Central memory CD4-positive, alpha-beta T cell (primary cell): ENCODE results near the gene DDX10.
"Not testable (repeated sequence)": the region's sequence is repeated elsewhere in the genome, so short reads cannot be mapped to it uniquely, and the experiment has no call there.

ENCODE experiments used
- DNase-seq: peaks from one replicate; pipeline ENCODE4 v3.0.0; 2022

DDX10 gene

GRCh38 chr11:108779147-108779546 is 114.3 kb downstream of the DDX10 start:
- DNase-seq, result not testable (repeated sequence)

DNA sequence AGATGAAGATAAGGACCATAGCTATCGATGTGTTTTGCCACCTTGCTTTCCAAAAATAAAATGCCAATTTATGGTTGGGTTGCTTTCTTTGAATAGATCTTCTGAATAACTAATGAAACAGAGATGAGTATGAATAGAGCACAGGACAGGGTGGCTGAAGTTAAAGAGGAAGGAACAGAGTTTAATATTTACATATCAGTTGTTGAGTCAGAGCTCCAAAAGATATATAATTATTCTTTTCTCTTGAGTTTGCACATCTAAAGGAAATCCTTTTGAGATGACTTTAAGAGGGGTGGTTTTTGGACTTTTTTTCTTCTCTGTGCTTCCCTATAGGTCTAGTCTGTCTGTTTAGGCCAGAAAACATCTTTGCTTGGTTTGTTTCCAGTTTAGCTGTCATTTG is 115.2 kb downstream of the DDX10 start:
- no peak for DNase-seq

- no peak for DNase-seq
Measured at GRCh38 chr11:108781946-108782345, 117.1 kb downstream of the DDX10 start.

- DNase-seq, result no peak
Measured at GRCh38 chr11:108786281-108786990, 121.6 kb downstream of the DDX10 start.

- DNase-seq, result no peak
Measured at GRCh38 chr11:108787105-108787504, 122.2 kb downstream of the DDX10 start.

GRCh38 chr11:108788565-108789199 is 123.8 kb downstream of the DDX10 start:
- DNase-seq, result no peak

DNA sequence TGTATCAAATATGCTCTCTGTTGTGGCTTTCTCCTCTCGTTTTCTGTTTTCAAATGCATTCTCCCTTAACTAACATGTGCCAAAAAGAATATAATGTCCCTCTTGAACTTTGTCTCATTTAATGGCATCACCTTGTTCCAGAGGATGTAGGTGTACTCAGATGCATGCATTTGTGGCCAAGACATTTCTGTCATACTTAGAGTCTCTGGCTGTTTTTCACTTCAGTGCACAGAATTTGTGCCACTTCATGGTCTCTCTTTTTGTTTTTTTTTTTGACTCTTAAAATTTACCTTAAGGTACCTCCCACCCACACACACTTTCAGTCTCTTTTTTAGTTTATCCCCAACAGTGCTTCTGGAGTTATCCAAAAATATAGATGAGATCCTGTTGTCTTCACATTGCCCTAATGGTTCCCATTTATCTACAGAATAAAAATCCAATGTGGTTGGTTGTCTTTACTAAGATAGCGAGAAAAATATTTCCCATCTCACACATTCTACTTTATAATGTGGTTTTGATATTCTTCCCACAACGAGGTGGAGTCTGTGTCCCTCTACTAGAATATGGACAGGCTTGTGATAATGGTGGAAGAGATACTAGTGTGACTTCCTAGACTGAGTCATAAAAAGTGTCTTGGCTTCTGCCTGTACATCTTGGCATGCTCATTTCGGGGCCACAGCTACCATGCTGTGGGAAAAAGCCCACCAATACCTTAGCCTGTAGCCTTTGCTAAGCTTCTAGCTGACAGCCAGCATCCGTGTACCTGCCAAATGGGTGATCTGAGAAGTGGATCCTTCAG is 125.8 kb downstream of the DDX10 start:
- DNase-seq, result no peak

DNA sequence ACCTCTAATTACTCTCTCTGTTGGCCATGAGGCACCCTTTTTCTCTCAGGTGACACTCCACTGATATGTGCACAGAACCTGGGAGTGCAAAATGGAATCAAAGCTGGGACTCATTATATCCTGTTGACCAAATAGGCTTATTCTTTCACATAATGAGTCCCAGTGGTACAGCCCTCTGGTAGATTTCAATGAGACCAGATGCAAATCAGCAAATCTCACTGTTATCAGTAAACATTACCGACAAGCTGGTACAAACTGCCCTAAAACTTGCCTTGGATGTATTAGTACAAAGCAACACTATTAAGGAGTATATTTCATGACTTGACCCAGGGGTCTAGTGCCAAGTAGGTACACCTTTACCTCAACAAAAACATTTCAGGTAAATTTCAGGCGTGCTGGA is 128.3 kb downstream of the DDX10 start:
- no peak for DNase-seq

DNA sequence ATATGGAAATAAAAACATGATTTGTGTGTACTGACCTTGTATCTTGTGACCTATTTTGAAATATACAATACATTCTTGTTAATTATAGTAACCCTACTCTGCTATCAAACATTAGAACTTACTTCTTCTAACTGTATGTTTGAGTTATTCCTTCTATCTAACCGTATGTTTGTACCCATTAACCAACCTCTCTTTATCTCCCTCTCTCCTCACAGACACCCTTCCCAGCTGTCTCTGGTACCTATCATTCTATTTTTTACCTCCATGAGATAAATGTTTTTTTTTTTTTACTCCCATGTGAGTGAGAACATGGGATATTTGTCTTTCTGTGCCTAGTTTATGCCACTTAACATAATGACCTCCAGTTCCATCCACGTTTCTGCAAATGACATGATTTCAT is 128.7 kb downstream of the DDX10 start:
- DNase-seq, result no peak

DNA sequence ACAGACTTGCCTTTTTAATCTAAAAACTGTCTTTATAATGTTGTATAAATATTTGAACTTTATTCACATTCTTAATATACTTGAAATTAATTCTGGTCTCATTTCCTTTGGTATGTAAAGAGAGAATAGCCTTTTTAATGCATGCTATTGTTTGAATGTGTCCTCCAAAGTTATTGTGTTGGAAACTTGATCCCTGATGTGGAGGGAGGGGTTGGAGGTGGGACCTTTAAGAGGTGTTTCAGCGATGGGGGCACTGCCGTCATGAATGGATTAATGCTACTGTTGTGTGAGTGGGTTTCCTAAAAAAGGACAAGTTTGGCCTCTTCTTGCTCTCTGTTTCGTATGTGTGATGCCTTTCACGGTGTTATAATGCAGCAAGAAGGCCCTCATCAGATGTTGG is 131.7 kb downstream of the DDX10 start:
- DNase-seq, result no peak

- DNase-seq, result no peak
Measured at GRCh38 chr11:108797578-108798100, 132.8 kb downstream of the DDX10 start.

- DNase-seq, result no peak
Measured at GRCh38 chr11:108802492-108802891, 137.6 kb downstream of the DDX10 start.

GRCh38 chr11:108803776-108804175 is 138.9 kb downstream of the DDX10 start:
- no peak for DNase-seq

DNA sequence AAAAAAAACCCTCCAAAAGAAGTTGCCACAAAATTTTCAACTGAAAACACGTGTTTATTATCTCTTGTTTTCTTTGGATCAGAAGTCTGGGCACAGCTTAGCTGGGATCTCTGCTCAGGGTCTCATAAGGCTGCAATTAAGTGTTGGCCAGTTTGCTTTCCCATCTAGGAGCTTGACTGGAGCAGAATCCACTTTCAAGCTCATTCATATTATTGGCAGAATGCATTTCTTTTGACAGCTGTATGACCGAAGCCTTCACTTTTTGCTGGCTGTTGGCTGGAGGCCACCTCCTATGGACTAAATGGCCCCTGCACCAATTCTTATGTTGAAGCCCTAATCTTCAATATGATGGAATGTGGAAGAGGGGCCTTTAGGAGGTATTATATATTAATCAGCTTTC is 139.6 kb downstream of the DDX10 start:
- DNase-seq, result no peak

DNA sequence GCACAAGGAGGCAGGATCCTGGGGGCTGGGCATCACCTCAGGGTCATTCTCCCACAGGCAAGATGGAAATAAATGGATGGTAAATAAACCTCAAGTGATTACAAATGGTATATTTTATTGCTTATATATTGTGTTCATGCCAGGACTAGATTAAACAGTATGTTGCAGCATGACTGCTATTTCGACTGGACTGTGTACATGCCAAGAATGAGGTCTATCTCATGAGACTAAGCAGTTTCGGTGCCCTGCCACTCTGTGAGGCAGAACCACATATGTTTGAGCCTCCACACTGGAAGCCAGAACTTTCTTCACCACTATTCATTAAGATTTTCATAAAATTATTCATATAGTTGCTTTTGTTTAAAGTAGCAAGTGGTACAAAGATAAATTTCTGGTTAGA is 140.2 kb downstream of the DDX10 start:
- no peak for DNase-seq

GRCh38 chr11:108807262-108807661 is 142.4 kb downstream of the DDX10 start:
- DNase-seq, result no peak

GRCh38 chr11:108813086-108813485 is 148.2 kb downstream of the DDX10 start:
- no peak for DNase-seq

- DNase-seq, result no peak
Measured at GRCh38 chr11:108817976-108818375, 153.1 kb downstream of the DDX10 start.

- DNase-seq, result no peak
Measured at GRCh38 chr11:108818971-108819370, 154.1 kb downstream of the DDX10 start.

- no peak for DNase-seq
Measured at GRCh38 chr11:108819957-108820356, 155.1 kb downstream of the DDX10 start.

- not testable (repeated sequence) for DNase-seq
Measured at GRCh38 chr11:108823960-108824359, 159.1 kb downstream of the DDX10 start.

DNA sequence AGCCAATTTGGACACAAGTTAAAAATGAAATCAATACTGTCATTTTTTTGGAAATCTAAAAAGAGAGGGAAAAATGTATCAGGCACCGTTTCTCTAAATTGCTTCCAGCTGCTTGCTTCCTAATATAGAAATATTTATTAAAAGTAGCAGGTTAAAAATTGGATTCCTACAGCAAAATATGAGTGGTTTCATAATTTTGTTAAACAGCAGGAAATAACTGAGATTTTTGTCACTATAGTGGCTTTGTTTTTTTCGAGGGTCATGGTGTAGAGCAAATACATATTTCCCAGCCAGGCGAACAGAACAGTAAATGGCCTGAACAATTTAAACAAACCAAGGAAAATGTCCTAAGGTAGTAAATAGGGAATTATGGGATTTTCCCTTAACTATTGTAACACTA is 159.7 kb downstream of the DDX10 start:
- no peak for DNase-seq

DNA sequence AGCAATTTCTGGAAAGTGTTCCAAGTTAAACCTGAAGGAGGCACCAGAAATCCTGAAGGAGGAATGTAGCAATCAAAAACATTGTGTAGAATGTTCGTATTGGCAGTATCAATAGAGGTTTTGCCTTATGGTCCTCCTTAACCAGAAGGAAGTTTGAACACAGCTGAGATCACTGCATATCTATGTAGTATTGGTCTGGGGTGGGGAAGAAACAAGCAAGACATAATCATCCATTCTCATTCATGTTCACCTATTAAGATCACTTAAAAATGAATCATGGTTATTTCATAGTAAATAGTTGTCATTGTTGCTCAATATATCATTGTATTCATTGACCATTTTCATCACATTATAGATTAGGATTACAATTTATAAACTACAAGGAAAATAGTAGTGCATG is 160.5 kb downstream of the DDX10 start:
- DNase-seq, result no peak

DNA sequence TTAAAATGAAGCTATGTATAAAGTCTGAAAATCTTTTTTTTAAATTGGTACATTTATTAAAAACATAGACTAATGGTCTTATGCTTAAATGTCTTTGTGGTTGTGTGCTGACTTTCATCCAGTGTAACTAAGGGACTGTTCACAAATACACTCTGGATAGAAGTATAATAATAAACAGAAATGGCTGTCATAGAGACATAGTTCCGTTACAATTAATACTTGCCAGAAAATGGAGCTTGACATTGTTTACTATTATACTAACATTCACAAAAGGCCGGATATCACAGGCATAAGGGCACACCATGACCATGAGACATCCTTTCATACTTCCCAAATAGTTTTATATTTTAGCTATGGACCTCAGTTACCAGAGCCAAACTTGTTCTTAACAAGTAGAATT is 161.3 kb downstream of the DDX10 start:
- DNase-seq, result no peak
